ELF-1 (cell line): ENCODE measurements around the gene POLE2.
"Not testable (repeated sequence)": the region's sequence is repeated elsewhere in the genome, so short reads cannot be mapped to it uniquely, and the experiment has no call there.

Experiments used
- DNase-seq: peaks from one replicate; pipeline ENCODE4 v3.0.0-alpha.2; 2016; ENCODE audit warnings: low read depth, low spot score

Gene POLE2

GRCh38 chr14:49659526-49660455, 28.2 kb downstream of the POLE2 start:
- DNase-seq = no peak

DNA sequence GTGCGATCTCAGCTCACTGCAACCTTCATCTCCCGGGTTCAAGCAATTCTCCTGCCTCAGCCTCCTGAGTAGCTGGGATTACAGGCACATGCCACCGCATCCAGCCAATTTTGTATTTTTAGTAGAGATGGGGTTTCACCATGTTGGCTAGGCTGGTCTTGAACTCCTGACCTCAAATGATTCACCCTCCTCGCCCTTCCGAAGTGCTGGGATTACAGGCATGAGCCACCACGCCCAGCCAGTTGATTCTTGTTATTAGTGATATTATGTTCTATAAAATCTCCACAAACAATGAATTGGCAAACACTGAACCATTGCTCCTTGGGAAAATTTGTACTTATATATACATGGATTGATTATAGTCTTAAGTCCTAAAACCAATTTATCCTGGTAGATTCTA, 30.5 kb downstream of the POLE2 start:
- DNase-seq = not testable (repeated sequence)

DNA sequence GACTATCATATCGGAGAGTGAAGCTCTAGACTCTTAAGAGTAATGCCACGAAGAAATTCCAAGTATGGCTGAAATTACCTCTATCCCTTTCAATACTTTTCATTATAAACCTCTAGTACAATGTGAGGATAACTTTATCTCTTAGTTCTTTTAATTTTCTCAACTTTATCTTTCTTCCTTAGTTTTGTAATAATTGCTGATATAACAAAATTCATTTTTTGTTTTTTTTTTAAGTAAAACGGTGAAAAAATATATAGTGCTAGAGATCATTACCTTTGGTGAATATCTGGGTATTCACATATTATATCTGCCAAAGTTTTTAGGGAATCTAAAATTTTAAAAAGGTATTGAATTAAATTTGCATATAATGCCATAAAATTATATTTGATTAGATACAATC, 33.5 kb downstream of the POLE2 start:
- DNase-seq = no peak

GRCh38 chr14:49653508-49653907, 34.5 kb downstream of the POLE2 start:
- no peak for DNase-seq

DNA sequence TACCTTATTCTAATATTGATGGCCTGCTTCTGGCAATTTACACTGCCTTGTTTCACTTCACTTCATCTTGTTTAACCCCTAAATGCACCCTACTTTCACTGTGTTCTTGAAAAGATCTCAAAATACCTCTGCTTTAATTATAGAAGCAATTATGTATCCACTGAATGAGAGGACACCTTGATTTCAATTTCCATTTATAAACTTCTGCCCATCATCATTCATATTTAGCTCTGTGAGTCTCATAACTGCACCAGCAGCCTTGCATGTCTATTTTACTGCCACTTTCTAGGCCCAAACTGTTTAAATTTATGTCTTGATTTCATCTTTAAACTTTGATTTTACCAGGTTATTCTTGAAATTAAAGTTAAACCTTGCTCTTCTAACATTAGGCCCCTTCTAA, 45.9 kb downstream of the POLE2 start:
- no peak for DNase-seq

DNA sequence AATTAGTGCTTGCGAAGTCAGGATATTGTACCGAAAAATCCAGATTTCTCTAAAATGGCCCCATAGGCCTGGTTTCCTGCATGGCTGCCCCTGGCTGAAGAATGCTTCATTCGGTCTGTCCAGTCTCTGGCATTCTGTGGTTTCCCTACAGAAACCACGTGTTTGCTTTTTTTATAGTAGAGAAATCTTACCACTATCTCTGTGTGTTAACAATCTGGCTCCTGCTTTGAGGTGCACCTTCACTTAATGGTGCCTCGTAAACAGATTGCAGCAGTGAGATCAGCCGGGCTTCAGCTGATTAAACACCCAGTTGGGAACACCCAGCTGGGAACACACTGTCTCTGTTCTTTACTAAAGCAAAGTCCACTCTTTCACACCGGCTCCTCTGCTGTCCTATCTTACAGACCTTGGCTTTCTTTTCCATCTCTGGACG, 46.3 kb downstream of the POLE2 start:
- DNase-seq = no peak

GRCh38 chr14:49640540-49641417, 47.2 kb downstream of the POLE2 start:
- DNase-seq = no peak

GRCh38 chr14:49637534-49638078, 50.4 kb downstream of the POLE2 start:
- DNase-seq = no peak

- DNase-seq = no peak
These were observed 51.1 kb downstream of the POLE2 start for GRCh38 chr14:49636866-49637265.

DNA sequence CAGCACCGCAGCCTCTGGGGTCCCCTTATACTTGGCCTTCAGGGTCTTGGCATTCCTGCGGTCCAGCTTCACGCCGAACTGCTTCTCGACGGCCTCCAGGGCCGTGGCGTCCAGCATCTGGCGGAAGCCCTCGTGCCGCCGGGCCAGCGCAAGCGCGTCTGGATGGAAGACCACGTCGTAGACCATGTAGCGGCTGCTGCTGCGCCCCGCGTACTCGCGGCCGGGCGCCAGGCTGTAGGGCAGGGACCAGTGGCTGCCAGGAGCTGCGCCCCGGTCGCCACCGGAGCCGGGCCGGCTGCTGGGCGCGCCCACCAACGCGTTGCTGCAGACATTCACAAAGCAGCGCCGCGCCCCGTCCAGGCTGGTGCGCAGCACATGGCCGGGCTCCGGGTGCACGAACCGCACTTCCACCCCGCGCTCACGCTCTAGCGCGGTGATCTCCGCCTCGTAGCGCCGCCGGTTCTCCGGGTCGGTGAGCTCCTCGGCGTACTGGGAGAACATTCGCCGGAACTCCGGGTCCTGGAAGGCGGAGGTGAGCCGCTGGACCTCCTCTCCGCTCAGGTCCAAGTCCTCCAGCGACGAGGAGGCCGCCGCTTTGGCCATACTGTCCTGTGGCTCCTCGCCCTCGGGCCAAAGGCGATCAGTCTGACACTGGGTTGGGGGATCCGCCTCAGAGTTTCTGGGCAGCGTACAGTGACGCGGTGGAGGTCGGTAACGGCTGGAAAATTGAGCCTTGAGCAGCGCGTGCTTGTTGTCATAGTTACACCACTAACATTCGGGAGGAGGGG, 53.3 kb downstream of the POLE2 start, which contains the start of gene DNAAF2:
Gene DNAAF2 (minus strand): TSS at position 698 of the 788 bp plus-strand sequence. CDS start 95 bp downstream, at position 603.
- DNase-seq = peak; percentile 85

DNA sequence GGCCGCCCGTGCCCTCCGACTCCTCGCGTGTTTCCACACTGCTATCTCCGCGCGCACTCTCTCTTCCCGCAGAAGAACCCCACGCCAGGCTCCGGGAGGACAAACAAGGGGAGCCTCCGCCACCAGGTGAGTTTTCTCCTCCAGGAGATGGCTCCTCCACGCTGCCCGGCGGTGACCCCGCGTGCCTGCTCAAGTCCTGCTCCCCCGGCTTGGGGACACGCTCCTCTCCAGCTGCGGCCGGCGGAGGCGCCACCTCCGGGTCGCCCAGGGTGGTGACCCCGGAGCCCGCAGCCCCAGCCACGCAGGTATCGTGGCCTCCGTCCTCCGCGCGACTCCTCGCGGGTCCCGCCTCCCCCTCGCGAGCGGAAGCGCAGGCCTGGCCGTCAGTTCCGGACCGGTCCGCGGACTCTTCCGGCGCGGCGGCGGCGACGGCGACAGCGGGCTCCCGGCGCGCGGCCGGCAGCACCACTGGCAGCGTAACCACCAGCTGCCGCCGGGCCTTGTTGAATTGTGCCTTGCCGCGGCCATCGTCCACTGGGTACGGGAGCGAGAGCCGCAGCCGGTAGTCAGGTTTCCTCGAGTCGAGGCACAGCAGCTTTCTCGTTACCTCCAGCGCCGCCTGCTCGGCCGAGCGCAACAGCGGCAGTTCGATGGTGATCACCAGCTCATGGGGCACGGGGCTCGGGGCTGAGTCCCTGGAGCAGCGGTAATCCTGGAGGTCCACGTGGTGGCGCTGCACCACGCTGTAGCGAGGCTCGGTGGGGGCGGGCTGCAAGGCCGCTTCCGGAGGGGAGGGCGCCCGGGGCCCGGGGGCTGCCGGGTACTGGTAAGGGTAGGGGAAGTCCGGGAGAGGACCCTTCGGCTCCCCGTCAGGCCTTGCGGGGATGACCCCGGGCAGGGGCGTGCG, 54.1 kb downstream of the POLE2 start:
- DNase-seq = peak; percentile 94

DNA sequence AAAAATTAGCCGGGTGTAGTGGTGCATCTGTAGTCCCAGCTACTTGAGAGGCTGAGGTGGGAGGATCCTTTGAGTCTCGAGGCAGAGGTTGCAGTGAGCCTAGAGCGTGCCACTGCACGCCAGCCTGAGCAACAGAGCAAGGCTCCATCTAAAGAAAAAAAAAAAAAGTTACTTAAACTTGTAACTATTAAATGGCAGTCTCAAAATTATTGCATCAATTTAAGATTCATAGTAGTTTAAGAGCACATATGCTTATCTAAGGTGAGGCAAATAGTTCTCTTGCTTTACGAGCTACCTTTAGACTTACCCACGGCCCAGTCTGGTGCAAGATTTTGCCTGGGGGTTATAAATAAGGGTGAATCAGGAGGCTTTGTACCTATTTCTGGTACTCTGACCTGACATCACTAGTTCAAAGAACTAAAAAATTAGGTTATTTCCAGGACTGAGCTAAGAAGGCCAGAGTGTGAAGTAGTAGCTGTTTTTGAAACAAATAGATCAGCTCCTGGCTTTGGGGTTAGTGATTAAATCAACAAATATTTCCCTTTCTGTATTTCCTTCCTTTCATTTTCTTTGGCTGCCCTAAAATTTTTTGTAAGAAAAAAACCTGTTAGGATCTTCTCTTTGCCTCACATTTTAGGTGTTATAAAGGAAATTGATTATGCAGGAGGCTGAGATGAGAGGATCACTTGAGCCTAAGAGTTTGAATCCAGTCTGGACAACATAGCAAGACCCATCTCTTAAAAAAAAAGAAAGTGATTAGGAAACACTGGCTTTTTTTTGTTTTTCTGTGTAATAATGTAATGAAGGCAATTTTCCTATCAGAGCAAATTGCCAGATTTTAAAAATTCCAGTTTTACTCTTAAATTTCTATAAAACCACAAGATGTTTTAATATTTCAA, 63.8 kb downstream of the POLE2 start:
- no peak for DNase-seq

DNA sequence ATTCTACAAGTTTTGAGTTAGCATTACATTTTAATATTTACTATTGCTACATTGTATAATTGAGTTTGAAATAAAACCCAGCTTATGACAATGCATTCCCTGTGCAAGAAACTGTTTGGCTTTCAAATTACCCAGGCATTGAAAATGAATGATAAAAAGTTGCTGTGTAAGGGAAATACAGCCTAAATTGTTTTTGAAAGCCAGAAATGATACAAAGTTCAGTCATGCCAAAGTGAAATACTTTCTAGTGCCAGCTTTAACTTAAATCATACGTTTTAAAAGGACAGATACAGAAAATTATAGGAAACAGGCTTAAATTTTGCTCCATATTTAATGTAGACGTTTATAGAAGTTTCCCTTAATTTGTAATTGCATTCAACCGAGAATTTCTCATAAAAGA, 64.6 kb downstream of the POLE2 start:
- DNase-seq = no peak

- no peak for DNase-seq
These were observed 65.9 kb downstream of the POLE2 start for GRCh38 chr14:49622022-49622607.

- peak; percentile 72 for DNase-seq
These were observed 66.7 kb downstream of the POLE2 start for GRCh38 chr14:49621114-49621881.

DNA sequence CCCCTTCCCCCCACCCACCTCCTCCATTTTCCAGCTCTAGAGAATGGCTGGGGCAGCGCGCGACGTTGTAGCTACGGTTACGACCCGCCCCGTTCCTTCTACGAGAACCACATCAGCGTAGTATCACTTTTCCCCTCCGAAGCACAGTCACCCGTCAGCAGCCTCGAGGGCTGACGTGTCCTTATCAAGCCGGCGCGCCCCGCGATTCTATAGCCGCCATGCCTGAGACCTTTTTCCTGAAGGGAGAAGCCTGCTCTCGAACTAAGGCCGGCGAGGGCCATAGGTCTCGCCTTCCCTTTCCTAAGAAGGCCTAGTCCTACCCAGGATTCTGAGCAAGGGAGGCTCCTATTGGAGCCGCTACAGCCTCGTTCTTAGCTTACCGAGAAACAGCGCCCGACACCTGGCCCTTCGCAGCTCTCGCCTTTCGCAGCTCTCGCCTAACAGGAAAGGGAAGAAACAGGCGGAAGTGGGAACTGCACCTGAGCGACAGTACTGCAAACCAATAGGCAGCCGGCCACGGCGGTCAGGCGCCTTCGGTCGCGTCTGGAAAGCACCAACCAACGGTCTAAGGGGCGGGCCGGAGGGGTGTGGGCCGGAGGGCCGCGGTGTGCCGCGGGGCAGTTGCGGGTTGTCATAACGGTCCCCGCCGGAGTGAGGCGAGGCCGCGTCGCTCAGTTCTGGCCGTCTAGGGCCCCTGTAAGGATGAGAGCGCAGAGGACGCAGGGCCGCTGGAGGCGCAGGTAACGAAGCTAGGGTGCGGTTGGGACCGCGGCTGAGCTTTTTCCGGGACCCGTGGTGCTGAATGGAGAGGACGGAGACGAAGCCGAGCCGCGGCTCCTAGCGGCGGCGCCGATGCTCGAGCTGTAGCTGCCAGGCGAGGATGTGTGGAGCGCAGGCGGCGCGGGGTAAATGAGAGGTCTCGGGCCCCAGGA, 67.6 kb downstream of the POLE2 start, which contains the start of the genes MGAT2 and RPL36AL:
Gene MGAT2 (plus strand): TSS at position 618 of the 932 bp plus-strand sequence. CDS start 470 bp downstream, outside the sequence.
Gene RPL36AL (minus strand): TSS at position 445 of the 932 bp plus-strand sequence. CDS start 1,522 bp downstream, outside the sequence.
- peak; percentile 99 for DNase-seq
